Type B pancreatic cell (in vitro differentiated cells): ENCODE data around the gene ZSCAN10. TPM values are rescaled to one million over a fixed set of nuclear protein-coding genes. Genes with fewer than 3 reads are reported as not detected.

Source experiments
- DNase-seq: peaks from one replicate; pipeline ENCODE4 v3.0.0; 2021; ENCODE audit warnings: mixed read lengths; ENCODE audit not compliant: unreplicated experiment; ENCODE audit errors: extremely low spot score
- H3K27ac Mint-ChIP-seq: 2 replicates; pipeline ENCODE4 v1.8.0; 2021; ENCODE audit warnings: mild to moderate bottlenecking, mixed read lengths
- H3K27me3 Mint-ChIP-seq: 2 replicates; pipeline ENCODE4 v1.8.0; 2021; ENCODE audit warnings: mixed read lengths
- H3K36me3 Mint-ChIP-seq: 2 replicates; pipeline ENCODE4 v1.8.0; 2021; ENCODE audit warnings: mixed read lengths
- H3K4me1 Mint-ChIP-seq: one replicate; pipeline ENCODE4 v1.8.0; 2021; ENCODE audit warnings: mixed read lengths; ENCODE audit not compliant: unreplicated experiment
- H3K4me3 Mint-ChIP-seq: 2 replicates; pipeline ENCODE4 v1.8.0; 2021; ENCODE audit warnings: mild to moderate bottlenecking, mixed read lengths
- H3K9me3 Mint-ChIP-seq: 2 replicates; pipeline ENCODE4 v1.8.0; 2021; ENCODE audit warnings: mixed read lengths
- total RNA-seq: library from RNA; stranded (reverse); gene quantifications from 2 replicates; pipeline ENCODE4 v1.2.1, GENCODE V29; 2021; ENCODE audit warnings: low replicate concordance
- TF ChIP-seq, protein P1 (sequence below): fragments of 200-600 bp; sonication (generic); conservative IDR thresholded peaks from 2 replicates; pipeline ENCODE4 v1.5.0; 2021; ENCODE audit warnings: antibody characterized with exemption, mild to moderate bottlenecking

Gene ZSCAN10
- total RNA-seq, 1 donor from 2014 or later: not detected

DNA sequence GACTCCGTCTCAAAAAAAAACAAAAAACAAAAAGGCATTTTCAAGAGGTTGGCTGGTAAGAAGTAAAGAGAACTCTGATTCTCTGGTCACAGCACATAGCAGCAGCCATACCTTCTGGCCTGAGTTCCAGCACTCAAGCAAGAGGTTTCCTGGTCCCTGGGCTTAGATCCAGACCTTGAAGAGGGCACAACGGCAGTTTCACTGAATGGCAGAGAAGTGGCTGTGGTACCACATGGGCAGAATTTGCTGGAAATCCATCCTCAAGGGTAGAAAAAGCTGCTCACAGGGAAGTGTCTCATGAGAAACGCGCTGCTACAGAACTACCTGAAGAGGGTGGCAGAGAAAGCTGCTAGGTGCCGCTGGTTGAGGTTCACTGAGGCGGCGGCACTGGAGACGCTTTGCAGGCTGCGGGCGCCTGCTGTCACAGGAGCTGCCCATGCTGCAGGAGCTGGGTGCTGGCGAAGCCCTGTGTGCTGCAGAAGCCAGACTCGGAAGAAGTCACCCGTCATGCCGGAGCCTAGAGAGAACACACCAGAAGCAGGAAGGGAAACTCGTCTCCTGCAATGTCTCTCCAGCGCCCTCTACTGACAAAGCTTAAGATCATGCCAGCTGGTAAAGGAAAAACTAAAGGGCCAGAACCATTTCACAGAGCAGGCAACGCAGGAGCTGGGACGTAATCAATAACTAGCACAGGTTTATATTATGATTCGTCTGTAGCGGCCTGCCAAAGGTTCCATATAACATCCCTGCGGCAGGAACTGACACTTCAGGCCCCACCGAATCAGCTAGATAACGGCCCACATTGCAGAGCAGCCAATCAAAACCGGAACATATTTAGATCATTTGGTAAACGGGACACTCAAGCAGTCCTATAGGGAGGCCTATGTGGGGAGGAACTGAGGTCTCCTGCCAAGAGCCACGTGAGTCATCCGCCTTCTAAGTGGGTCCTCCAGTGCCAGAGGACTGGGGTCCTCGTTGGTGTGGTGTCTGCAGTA is 30.3 kb upstream of the ZSCAN10 start:
- Mint-ChIP-seq H3K36me3 (peaks cover 14% of the 10 kb centered on the region), H3K27ac (peak overlapping the region; percentile 85), H3K27me3 (no peaks in the 10 kb centered on the region), H3K4me3 (peak overlapping the region; percentile 77), H3K9me3 (no peaks in the 10 kb centered on the region), H3K4me1 (peaks cover 25% of the 10 kb centered on the region)
- TF ChIP-seq, protein P1, sequence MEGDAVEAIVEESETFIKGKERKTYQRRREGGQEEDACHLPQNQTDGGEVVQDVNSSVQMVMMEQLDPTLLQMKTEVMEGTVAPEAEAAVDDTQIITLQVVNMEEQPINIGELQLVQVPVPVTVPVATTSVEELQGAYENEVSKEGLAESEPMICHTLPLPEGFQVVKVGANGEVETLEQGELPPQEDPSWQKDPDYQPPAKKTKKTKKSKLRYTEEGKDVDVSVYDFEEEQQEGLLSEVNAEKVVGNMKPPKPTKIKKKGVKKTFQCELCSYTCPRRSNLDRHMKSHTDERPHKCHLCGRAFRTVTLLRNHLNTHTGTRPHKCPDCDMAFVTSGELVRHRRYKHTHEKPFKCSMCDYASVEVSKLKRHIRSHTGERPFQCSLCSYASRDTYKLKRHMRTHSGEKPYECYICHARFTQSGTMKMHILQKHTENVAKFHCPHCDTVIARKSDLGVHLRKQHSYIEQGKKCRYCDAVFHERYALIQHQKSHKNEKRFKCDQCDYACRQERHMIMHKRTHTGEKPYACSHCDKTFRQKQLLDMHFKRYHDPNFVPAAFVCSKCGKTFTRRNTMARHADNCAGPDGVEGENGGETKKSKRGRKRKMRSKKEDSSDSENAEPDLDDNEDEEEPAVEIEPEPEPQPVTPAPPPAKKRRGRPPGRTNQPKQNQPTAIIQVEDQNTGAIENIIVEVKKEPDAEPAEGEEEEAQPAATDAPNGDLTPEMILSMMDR: peak; percentile 92
- no peak for DNase-seq

DNA sequence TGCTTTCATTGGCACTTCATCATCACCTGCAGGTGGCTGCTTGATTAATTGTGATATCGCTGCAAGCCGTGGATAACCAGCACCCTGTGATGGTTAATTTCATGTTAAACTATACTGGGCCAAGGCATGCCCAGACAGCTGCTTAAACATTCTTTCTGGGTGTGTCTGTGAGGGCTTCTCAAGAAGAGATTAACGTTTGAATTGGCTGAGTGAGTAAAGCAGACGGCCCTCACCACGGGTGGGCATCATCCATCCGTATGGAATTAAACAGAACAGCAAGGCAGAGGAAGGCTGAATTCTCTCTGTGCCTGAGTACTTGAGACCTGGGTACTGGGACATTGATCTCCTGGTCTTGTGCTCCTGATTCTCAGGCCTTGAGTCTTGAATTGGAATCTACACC is 28.7 kb upstream of the ZSCAN10 start:
- TF ChIP-seq, protein P1: no peak
- Mint-ChIP-seq H3K27ac (no peak overlapping the region), H3K4me1 (peaks cover 22% of the 10 kb centered on the region), H3K4me3 (no peak overlapping the region), H3K9me3 (no peaks in the 10 kb centered on the region), H3K27me3 (no peaks in the 10 kb centered on the region), H3K36me3 (peaks cover 14% of the 10 kb centered on the region)
- no peak for DNase-seq

DNA sequence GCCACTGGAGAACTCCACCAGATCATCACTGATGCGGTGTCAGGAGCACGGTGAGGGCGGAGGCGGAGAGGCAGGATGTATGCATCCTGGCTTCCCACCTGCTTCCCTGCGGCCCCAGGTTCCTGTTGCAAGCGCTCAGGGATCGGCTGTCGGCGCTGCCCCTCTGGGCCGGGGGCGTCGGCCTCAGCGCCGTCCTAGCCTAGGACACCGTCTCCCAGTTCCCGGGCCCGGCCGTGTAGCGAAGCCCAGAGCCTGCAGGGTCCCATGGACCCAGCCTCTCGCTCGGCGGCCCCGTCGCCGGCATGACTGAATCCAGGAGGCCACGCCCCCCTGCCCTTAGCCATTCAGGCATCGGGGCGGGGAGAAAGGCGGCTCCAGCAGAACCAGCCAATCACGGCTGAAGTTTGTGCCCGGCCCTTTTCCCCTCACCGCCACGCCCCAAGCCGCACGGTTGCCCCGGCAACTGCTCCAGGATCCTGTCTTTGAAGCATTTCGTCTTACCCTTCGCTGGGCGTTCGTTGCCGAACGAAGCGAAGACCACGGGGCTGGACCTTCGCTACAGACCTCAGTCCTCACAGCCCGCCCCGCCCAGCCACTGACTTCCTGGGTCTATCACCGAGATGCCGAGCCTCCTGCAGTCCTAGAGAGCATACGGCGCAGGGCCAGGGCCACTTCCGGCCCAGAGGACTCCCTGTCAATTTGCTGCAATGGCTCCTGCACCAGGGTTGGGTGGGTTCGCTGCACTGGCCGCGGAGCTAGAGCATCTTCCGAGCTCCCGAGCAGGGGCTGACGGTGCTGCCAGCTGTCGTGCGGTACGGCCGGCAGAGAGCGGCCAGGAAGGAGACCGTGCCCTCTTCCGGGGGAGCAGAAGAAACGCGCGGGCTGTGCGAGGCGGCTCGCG is 25.1 kb upstream of the ZSCAN10 start:
- TF ChIP-seq, protein P1: peak; percentile 24
- peaks cover 11% of the 10 kb centered on the region for H3K4me1 Mint-ChIP-seq
- no peaks in the 10 kb centered on the region for H3K9me3 Mint-ChIP-seq
- peak overlapping the region; percentile 95 for H3K4me3 Mint-ChIP-seq
- DNase-seq: peak; percentile 96
- H3K36me3 Mint-ChIP-seq: peaks cover 3% of the 10 kb centered on the region
- H3K27me3 Mint-ChIP-seq: no peaks in the 10 kb centered on the region
- H3K27ac Mint-ChIP-seq: peak overlapping the region; percentile 93

DNA sequence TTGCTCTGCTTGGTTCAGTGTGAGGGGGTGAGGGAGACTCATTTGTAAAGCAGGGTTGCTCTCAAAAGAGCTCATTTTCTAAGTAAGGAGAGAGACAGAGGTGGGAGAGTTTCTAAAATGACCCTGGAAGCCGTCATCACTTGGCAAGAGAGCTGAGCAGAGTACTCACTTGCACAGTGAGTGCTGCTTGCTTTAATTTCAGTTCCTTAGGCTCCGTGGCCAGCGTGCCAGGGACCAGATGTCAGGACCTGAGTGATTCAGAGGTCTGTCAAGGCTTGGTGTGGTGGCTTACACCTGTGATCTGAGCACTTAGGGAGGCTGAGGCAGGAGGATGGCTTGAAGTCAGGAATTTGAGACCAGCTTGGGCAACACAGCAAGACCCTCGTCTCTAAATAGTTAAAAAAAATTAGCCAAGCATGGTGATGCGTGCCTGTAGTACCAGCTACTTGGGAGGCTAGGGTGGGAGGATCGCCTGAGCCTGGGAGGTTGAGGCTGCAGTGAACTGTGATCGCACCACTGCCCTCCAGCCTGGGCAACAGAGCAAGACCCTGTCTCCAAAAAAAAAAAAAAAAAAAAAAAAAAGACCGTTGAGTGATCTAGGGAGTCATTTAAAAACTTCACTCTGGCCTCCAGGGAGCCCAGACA is 24.0 kb upstream of the ZSCAN10 start:
- H3K27me3 Mint-ChIP-seq: no peaks in the 10 kb centered on the region

More for the DNA sequence above, 24.0 kb upstream of the ZSCAN10 start:
- DNase-seq: no peak
- TF ChIP-seq, protein P1: no peak
- Mint-ChIP-seq H3K4me3 (peak overlapping the region; percentile 95), H3K9me3 (no peaks in the 10 kb centered on the region), H3K27ac (no peak overlapping the region), H3K36me3 (peaks cover 3% of the 10 kb centered on the region), H3K4me1 (peaks cover 10% of the 10 kb centered on the region)
